Hematopoietic multipotent progenitor cell treated with erythropoietin and hydrocortisone succinate and interleukin-3 and kit ligand, for 8 days (in vitro differentiated cells): Measurements from ENCODE around the gene MRPL27.
"Not testable (repeated sequence)": the region's sequence is repeated elsewhere in the genome, so short reads cannot be mapped to it uniquely, and the experiment has no call there.

Source experiments
- DNase-seq: peaks from one replicate; pipeline ENCODE4 v3.0.0-alpha.2; 2015

The MRPL27 gene

DNA sequence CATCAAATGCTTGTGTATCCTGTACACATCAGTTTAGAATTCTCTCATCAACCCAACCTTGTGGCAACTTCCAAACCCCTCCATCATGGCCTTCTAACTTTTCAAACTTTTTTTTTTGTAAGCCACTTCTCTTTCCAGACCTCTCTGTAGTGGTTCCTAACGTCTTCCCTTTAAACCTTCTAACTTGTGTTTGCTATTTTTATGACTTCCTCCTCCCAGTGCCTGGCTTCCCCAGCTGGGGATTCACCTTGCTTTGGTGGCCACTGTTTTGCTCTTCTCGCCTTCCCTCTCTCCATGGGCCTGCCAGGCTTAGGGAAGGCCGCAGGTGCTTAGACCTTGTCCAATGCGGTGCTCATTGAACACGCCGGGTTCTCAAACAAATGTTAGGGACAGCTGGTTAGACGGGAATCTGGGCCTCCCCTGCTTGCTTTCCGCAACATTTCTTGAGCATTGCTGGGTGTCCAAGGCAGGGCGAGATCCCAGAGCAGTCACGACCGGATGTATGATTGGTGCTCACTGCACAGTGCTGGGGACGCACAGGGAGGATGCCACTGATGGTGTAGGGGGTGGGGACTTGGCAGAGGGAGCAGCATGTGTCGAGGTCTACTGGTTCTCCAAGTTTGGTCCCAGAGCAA lies 28.1 kb downstream of the MRPL27 start:
- no peak for DNase-seq

DNA sequence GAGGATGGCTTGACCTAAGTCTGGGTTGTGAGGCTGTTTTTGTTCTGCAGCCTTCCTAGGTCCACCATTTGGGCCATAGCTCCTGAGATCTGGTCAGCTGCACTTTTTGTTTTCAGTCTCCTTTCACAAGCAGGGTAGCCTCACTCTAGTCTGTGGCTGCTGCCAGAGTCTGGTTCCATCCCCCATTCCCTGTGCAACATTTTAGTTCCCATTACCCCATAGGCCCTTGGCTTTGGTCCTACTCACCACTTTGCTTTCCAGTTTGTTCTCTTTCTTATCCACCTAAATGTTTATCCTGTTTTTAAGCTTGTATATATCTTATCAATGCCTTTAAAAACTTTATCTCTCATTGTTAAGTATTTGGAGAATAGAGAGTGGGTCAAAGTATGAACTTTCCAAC lies 33.6 kb downstream of the MRPL27 start:
- DNase-seq, result no peak

DNA sequence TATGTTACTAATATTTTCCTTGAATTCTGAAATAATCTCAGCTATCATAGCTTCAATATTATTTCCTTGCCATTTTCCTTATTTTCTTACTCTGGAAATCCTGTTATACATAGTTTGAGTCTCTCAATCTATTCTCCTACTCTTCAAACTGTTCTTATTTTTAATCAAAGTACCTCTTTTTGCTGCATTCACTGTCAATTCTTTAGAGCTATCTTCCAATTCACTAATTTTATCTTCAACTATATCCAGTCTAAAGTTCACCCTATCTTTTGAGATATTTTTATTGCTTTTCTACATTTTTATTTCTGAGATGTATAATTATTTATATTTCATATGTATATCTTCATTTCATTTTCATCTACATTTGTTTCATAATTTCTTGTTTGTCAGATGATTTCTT lies 34.3 kb downstream of the MRPL27 start:
- no peak for DNase-seq

DNA sequence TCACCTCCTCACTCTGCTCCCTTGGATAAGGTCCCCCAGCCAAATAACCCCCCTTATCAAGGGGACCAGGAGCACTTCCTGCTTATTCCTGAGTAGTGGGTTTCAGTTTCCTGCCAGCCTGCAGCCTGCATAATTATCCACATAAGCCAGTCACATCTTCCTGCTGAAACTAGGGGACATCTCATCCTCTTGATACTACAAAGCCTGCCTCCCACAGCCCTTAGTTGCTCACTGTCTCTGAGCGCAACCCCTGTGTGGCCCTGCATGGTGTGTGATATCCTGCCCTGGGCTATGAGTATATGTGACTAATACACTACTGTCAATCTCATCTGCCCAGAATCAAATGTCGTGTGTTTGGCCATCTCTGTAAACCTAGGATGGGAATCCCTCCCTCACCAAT lies 35.0 kb downstream of the MRPL27 start:
- peak; percentile 25 for DNase-seq

DNA sequence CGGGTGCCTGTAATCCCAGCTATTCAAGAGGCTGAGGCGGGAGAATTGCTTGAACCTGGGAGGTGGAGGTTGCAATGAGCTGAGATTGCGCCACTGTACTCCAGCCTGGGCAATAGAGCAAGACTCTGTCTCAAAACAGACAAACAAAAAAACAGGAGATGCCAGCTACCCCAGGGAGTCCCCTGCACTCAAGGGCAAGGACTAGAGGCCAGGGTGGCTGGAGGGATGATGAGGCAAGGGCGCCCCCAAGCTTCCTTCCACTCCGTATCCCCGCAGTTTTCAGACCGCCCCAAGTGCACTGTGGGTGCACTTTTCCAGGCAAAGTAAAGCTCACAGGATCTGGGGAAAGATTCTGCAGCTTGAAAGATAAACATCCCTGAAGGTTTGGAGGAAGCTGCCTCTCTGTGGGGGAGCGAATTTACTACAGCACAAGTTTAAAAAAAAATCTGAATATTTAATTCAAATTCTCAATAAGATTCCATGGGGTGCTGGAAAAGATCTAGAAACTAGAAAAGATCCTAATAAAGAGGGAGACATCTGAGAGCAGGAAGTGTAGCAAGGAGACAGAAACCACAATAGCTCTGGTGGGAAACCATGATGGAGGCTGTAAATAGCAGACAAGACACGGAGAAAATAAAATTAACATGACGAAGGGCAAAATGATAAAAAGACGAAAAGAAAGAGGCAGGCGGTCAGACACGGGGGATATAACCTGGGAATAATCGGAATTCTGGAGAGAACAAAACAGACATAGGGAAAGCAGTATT lies 39.5 kb downstream of the MRPL27 start:
- DNase-seq, result not testable (repeated sequence)

DNA sequence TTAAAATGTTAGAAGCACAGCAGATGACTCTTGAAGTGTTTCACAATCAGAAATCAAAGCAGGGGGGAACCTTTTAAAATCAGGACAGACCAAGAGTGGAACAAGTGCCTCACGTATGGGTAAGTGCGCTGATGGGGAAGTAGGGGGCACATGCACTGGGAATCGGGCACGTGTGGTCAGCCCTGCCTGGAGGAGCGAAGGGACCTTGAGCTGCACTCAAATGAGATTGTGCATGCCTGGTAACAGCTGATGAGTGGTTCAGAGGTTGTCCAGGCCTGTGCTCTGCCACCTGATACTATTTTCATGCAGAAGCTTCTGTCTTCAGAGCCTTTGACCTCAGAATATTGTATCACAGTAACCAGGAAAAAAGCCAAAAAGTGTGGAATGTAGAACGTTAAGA lies 40.8 kb downstream of the MRPL27 start:
- DNase-seq, result no peak

DNA sequence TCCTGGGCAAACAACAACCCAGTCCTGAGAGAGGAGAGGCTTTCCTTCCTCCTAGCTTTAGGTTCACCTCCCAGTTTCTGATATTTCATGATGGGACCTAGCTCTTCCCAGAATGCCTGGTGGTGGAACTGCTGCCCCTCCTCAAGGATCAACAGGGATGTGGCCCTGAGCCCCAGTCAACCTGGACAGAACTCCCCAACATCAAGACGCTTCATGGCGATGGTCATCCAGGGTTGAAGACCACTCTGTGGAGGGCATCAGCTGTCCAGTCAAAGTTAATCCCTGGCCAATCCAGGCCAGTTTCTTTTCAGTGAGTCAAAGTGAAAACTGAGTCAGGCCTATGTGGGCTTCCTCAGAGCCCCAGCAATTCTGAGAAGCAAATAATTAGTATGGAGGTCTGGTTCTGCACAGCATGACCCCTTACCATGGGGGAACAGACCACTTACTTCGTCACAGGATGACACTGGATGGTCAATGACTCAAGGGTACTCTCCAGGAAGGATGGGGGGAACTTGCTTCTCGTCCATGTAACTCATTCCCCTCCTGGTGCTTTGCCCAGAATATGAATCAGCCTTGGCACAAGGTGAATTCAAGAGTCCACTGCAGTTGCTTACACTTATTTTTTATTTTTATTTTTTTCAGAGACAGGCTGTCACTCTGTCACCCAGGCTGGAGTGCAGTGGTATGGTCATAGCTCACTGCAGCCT lies 41.7 kb downstream of the MRPL27 start:
- no peak for DNase-seq

DNA sequence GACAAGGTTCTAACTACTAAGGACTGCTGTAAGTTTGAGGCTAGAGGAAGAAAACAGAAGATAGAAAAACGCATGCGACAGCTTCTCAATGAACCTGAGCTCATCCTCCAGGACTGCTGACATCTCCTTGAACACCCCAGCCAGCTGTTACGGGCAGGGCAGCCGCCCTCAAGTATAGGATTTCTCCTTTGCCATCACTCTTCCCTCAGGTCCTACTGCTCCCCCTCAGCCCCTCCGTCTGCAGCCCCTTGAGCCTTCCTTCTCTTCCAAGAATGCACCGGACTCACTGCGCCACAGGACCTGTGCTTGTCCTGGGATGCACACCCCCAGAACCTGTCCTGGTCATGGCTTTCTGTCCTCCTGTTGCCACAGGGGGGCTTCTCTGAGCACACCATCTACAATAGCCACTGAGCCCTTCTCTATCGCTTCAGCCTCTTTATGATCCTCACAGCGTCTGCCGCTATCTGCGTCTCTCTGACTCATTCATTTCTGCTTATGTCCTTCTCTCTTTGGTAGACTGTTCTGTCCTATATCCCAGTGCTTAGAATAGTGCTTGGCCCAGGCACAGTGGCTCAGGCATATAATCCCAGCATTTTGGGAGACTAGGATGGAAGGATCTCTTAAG lies 42.7 kb downstream of the MRPL27 start:
- DNase-seq, result no peak

DNA sequence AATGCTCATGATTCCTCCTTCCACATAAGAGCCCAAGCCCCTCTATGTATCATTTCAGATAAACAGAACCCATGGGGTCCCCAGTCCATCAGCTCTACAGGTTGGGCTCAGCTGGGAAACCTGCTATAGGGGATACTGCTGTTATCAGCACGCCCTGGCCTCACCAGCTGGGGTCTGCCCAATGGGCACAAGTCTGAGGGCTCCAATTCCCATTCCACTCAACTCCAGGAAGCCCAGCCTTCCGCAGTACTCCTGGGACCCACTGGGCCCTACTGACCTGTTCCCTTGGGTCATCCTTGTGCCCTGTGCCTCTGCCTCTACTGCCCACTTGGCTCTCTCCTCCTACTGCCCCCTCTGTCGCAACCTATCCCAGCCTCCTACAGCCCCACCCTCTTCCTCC lies 43.3 kb downstream of the MRPL27 start:
- DNase-seq, result no peak

DNA sequence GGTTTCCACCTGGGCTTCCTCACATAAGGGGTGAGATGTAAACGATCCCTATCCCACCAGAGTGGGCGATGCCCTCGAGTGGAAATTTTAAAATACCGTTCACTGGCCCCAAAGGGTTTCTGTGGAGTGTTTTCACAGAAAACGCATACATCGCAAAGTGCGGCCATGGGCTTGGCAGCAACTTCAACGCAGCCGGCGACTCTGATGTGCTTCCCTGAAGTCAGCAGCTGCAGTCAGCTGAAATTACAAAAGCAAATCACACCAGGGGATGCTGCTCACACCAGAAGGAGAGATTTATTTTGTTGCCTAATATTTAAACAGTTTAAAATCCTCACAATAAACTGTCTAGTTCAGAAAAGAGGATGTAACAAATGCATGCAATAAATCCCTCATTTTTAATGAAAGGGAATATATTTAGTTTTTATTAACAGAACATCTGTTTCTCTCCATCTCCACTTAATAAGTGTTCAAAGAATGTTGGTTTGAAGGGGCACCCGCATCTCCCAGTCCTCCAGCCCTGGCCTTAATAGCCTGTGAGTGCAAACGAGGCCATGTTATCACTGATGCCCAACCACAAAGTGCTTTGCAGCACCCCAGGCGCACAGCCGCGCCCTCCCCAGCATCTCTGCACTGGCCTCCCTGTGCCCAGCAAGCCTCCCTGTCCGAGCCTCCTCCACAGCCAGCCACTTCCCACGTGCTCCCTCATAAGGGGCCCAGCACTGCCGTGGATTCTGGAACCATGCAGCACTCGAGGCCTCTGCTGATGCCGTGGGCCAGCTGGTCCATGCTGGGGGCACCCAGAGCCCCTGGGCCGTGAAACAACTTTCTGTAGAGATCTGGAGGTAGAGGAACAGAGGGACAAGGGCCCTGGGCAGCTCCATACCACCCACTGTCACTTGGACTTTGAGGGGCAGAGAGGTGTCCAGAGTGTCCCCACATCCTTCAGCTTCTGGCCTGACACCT lies 44.3 kb downstream of the MRPL27 start:
- no peak for DNase-seq

DNA sequence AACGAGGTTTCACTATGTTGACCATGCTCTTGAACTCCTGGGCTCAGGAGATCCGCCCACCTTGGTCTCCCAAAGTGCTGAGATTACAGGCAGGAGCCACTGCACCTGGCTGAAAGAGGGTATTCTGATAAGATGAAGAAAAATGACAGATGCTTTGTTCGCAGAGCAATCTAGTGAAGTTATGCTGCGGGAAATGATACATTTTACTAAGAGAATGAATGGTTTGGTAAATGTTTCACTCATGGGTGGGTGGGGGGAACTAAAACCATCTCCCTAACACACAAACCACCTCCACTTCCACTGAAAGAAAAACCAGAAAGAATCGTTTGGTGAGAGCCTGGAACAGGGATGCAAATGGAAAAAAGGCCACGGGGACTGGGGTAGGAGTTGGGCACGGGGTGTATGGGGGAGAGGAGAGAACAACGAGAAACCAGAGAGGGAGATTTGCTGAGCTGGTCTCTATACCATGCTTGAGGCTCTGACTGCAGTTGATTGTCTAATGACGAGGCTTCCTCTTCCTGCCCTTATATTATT lies 46.1 kb downstream of the MRPL27 start:
- no peak for DNase-seq

DNA sequence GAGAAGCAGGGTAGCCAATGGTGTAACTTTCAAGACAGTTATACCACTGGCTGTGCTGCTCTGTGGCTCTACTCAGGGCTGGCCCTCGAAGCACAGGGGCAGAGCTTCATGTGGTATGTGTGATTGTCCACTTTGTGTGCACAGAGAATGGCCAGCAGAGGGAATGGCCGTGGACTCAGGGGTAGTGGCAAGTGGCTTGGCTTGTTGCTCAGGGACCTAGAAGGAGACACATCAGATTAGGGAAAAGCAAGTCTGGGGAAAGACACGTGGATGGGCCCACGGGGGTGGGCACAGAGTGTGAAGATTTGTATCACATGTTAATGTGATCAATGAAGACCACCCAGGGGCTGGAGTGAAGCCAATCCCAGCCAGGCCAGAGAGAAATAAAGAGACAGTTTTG lies 47.1 kb downstream of the MRPL27 start:
- DNase-seq, result no peak

DNA sequence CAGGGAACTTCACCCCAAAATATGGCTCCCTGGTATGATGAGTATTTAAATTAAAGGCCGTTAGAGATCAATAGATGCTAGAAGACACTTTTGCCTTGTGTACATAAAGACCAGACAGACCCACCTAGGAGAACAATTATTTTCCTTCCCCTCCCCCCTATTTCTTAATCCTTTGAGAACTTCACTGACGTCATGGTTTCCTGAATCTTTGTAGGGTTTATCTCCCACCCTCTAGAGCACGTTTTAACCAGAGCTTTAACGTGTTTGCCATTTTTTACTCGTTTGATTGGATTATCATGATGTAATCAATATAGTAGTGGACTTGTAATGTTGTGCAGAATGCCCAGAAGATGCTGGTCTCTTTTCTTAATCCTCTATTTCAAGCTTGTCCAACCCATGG lies 49.9 kb downstream of the MRPL27 start:
- DNase-seq, result no peak

DNA sequence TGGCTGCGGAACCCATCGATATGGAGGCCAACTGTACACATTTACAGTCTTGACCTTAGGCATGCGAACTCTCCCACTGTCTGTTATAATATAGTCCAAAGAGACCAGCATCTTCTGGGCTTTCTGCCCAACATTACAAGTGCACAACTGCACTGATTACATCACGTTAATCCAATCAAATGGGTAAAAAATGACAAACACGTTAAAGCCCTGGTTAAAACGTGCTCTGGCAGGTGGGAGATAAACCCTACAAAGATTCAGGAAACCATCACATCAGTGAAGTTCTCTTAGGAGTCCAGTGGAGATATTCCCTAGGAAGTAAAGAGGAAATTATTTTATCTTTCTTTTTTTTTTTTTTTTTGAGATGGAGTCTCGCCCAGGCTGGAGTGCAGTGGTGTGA lies 50.7 kb downstream of the MRPL27 start:
- no peak for DNase-seq

DNA sequence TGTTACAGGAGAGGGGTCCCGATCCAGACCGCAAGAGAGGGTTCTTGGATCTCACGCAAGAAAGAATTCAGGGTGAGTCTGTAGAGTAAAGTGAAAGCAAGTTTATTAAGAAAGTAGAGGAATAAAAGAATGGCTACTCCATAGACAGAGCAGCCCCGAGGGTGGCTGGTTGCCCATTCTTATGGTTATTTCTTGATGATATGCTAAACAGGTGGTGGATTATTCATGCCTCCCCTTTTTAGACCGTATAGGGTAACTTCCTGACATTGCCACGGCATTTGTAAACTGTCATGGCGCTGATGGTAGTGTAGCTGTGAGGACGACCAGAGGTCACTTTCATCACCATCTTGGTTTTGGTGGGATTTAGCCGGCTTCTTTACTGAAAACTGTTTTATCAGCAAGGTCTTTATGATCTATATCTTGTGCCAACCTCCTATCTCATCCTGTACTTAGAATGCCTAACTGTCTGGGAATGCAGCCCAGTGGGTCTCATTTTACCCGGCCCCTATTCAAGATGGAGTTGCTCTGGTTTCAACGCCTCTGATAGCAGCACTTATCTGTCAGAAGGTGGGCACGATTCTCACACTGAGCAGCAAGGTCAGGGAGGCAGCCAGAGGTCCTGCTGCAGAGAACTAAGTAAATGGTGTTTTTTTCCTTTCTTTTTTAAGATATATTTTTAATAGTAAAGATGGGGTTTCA lies 53.5 kb downstream of the MRPL27 start:
- no peak for DNase-seq

DNA sequence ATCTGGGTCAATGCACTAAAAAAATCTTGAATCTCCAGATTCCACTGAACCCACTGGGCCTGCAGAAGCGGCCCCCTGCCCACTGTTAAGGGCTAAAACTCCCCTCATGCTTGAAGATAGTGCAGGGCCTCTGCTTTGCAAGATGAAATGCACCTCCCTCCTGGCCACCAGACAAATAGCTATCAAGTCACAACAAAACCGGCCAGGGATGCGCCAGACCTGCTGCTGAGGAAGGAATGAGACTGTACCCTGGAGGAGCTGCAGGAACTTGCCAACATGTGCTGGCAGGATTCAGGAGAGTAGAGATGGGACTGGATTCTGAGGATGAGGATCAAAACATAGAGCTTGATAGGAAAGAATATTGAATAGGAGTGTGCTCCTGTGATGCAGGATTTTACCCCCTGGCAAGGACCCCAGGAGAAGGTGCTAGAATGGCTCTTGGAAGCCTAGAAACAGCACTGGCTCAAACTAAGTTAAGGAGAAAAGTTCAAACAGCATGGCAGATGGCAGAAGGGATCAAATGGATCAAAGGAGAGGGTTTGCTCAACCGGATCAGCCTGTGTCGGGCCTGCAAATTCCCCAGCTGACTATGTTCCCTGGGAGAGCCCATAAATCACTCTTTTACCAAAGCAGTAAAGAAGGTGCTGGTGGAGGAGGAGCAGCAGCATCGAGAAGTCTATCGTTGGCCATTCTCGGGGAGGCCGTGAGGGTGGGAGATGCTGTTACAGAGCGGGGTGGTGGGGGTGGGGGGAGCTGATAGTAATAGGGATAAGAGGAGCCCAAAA lies 54.3 kb downstream of the MRPL27 start:
- DNase-seq, result no peak
